H9 (cell line): Measurements from ENCODE around the gene FGFR3. TPM values are rescaled to one million over a fixed set of nuclear protein-coding genes. Genes with fewer than 3 reads are reported as not detected.

Source experiments
- DNase-seq: peaks from one replicate; pipeline ENCODE4 v3.0.0-alpha.2; 2017
- H2AFZ ChIP-seq: one replicate; pipeline ENCODE4 v1.6.1; 2013; ENCODE audit warnings: mild to moderate bottlenecking, low read length, control low read depth, moderate library complexity
- H2AK5ac ChIP-seq: 2 replicates; pipeline ENCODE4 v1.6.1; 2013; ENCODE audit warnings: low read length, control low read depth, mixed read lengths; ENCODE audit not compliant: insufficient read length
- H2BK120ac ChIP-seq: one replicate; pipeline ENCODE4 v1.6.1; 2013; ENCODE audit warnings: low read depth, mild to moderate bottlenecking, low read length, control low read depth, inconsistent platforms; ENCODE audit not compliant: poor library complexity, severe bottlenecking
- H2BK12ac ChIP-seq: 2 replicates; pipeline ENCODE4 v1.6.1; 2013; ENCODE audit warnings: low read length, control low read depth, mixed read lengths, low read depth; ENCODE audit not compliant: insufficient read length
- H2BK15ac ChIP-seq: 2 replicates; pipeline ENCODE4 v1.6.1; 2013; ENCODE audit warnings: low read depth, low read length, control low read depth
- H2BK20ac ChIP-seq: one replicate; pipeline ENCODE4 v1.6.1; 2013; ENCODE audit warnings: low read depth, mild to moderate bottlenecking, low read length, control low read depth, inconsistent platforms; ENCODE audit not compliant: poor library complexity, severe bottlenecking
- H2BK5ac ChIP-seq: 2 replicates; pipeline ENCODE4 v1.6.1; 2013; ENCODE audit warnings: low read length, control low read depth, mixed read lengths; ENCODE audit not compliant: insufficient read length
- H3K14ac ChIP-seq: 2 replicates; pipeline ENCODE4 v1.6.1; 2013; ENCODE audit warnings: low read length, control low read depth; ENCODE audit not compliant: insufficient read depth
- H3K18ac ChIP-seq: 2 replicates; pipeline ENCODE4 v1.6.1; 2013; ENCODE audit warnings: low read depth, mild to moderate bottlenecking, mixed read lengths, low read length, control low read depth; ENCODE audit not compliant: insufficient read length
- H3K23ac ChIP-seq: 2 replicates; pipeline ENCODE4 v1.6.1; 2013; ENCODE audit warnings: low read length, control low read depth, mixed read lengths, low read depth; ENCODE audit not compliant: insufficient read length
- H3K23me2 ChIP-seq: 2 replicates; pipeline ENCODE4 v1.6.1; 2013; ENCODE audit warnings: low read depth, mild to moderate bottlenecking, mixed read lengths, low read length, control low read depth; ENCODE audit not compliant: insufficient read length, poor library complexity, severe bottlenecking
- H3K27ac ChIP-seq: 2 replicates; pipeline ENCODE4 v1.5.1; 2013; ENCODE audit warnings: low read length, control low read depth, mixed read lengths, low read depth; ENCODE audit not compliant: insufficient read length
- H3K27me3 ChIP-seq: 2 replicates; pipeline ENCODE4 v1.6.1; 2013; ENCODE audit warnings: low read length, control low read depth, inconsistent platforms; ENCODE audit not compliant: insufficient read depth
- H3K4ac ChIP-seq: 2 replicates; pipeline ENCODE4 v1.6.1; 2013; ENCODE audit warnings: low read depth, mild to moderate bottlenecking, control low read depth, inconsistent platforms, low read length, moderate library complexity
- H3K4me1 ChIP-seq: 2 replicates; pipeline ENCODE4 v1.6.1; 2013; ENCODE audit warnings: low read length, control low read depth, inconsistent platforms; ENCODE audit not compliant: insufficient read depth
- H3K4me2 ChIP-seq: 2 replicates; pipeline ENCODE4 v1.6.1; 2013; ENCODE audit warnings: low read length, control low read depth, mixed read lengths; ENCODE audit not compliant: insufficient read length, insufficient read depth
- H3K56ac ChIP-seq: 2 replicates; pipeline ENCODE4 v1.6.1; 2013; ENCODE audit warnings: low read depth, mild to moderate bottlenecking, mixed read lengths, low read length, control low read depth; ENCODE audit not compliant: insufficient read length
- H3K79me1 ChIP-seq: 2 replicates; pipeline ENCODE4 v1.6.1; 2013; ENCODE audit warnings: low read depth, mild to moderate bottlenecking, moderate library complexity, low read length, control low read depth, inconsistent platforms; ENCODE audit not compliant: insufficient read depth, poor library complexity, severe bottlenecking
- H3K79me2 ChIP-seq: 2 replicates; pipeline ENCODE4 v1.6.1; 2013; ENCODE audit warnings: low read length, control low read depth, inconsistent platforms; ENCODE audit not compliant: insufficient read depth
- H3K9ac ChIP-seq: 2 replicates; pipeline ENCODE4 v1.6.1; 2013; ENCODE audit warnings: low read length, control low read depth, mixed read lengths; ENCODE audit not compliant: insufficient read length; ENCODE audit errors: extremely low read depth
- H3K9me3 ChIP-seq: one replicate; pipeline ENCODE4 v1.6.1; 2013; ENCODE audit warnings: low read depth, low read length, inconsistent platforms; ENCODE audit not compliant: control insufficient read depth
- H3T11ph ChIP-seq: one replicate; pipeline ENCODE4 v1.6.1; 2013; ENCODE audit warnings: mild to moderate bottlenecking, low read length, control low read depth, inconsistent platforms
- H4K20me1 ChIP-seq: one replicate; pipeline ENCODE4 v1.6.1; 2013; ENCODE audit not compliant: control insufficient read depth, insufficient read length, insufficient read depth
- H4K5ac ChIP-seq: 2 replicates; pipeline ENCODE4 v1.6.1; 2013; ENCODE audit warnings: low read depth, mild to moderate bottlenecking, mixed read lengths, low read length, control low read depth; ENCODE audit not compliant: insufficient read length
- H4K8ac ChIP-seq: replicated peaks from 2 replicates; pipeline ENCODE4 v1.6.1; 2013; ENCODE audit warnings: low read length, control low read depth, mixed read lengths, low read depth; ENCODE audit not compliant: insufficient read length
- H4K91ac ChIP-seq: 2 replicates; pipeline ENCODE4 v1.6.1; 2013; ENCODE audit warnings: low read depth, mild to moderate bottlenecking, moderate library complexity, mixed read lengths, low read length, control low read depth; ENCODE audit not compliant: insufficient read length
- H3K27ac Mint-ChIP-seq, 3 experiments: 2 replicates in 2 of 3; 3 replicates in 1 of 3; pipeline ENCODE4 v1.8.0; 2020 to 2021; ENCODE audit warnings: mixed read lengths in 3 of 3, mild to moderate bottlenecking in 1 of 3, moderate library complexity in 1 of 3
- H3K27me3 Mint-ChIP-seq: 2 replicates; pipeline ENCODE4 v1.8.0; 2021; ENCODE audit warnings: low read depth, mild to moderate bottlenecking, moderate library complexity, mixed read lengths
- H3K36me3 Mint-ChIP-seq, 3 experiments: 2 replicates in 2 of 3; 3 replicates in 1 of 3; pipeline ENCODE4 v1.8.0; 2020 to 2021; ENCODE audit warnings: low read depth in 3 of 3, mixed read lengths in 3 of 3; ENCODE audit not compliant: insufficient read depth in 1 of 3
- H3K4me1 Mint-ChIP-seq, 2 experiments: 2 replicates each; pipeline ENCODE4 v1.8.0; 2020; ENCODE audit warnings: mixed read lengths in 2 of 2
- H3K4me3 Mint-ChIP-seq, 2 experiments: 2 replicates in 1 of 2; 3 replicates in 1 of 2; pipeline ENCODE4 v1.8.0; 2020 to 2021; ENCODE audit warnings: mild to moderate bottlenecking in 2 of 2, mixed read lengths in 2 of 2, moderate library complexity in 1 of 2
- H3K9me3 Mint-ChIP-seq, 2 experiments: 2 replicates in 1 of 2; 3 replicates in 1 of 2; pipeline ENCODE4 v1.8.0; 2020; ENCODE audit warnings: mild to moderate bottlenecking in 2 of 2, mixed read lengths in 2 of 2, moderate library complexity in 1 of 2
- CTCF ChIP-seq: fragments of 200-600 bp; sonication (generic); conservative IDR thresholded peaks from 3 replicates; pipeline ENCODE4 v1.8.0; 2021; ENCODE audit warnings: antibody characterized with exemption, mild to moderate bottlenecking
- WGBS: extraction: QIAGEN DNeasy Blood & Tissue Kit; methylation state at CpG from one replicate; pipeline ENCODE4 v1.1.7; 2013; ENCODE audit warnings: missing lambda C conversion rate, low lambda C conversion rate, mixed read lengths; ENCODE audit not compliant: insufficient read length; ENCODE audit errors: extremely low coverage; 5-methylcytosine and 5-hydroxymethylcytosine counted together
- total RNA-seq: library from RNA; stranded (reverse); gene quantifications from 2 replicates; pipeline ENCODE4 v1.2.1, GENCODE V29; 2021

Gene FGFR3
- total RNA-seq, 1 experiment from 2014 or later: 75.7 TPM

GRCh38 chr4:1775731-1776500, 17.2 kb upstream of the FGFR3 start:
- no peak overlapping the region for H3K4me2 ChIP-seq
- H3K9ac ChIP-seq: no peak overlapping the region
- DNase-seq: no peak
- H3K79me1 ChIP-seq: no peaks in the 10 kb centered on the region
- H3K9me3 Mint-ChIP-seq: no peaks in the 10 kb centered on the region
- H3K23ac ChIP-seq: no peak overlapping the region
- no peak overlapping the region for H2BK12ac ChIP-seq
- no peaks in the 10 kb centered on the region for H3K9me3 ChIP-seq
- no peak overlapping the region for H3K27ac ChIP-seq
- peak overlapping the region; percentile 55; the same call in 1 of the 2 replicates for H3K14ac ChIP-seq
- H2AK5ac ChIP-seq: no peak overlapping the region
- H3K27ac Mint-ChIP-seq: peak overlapping the region in 1 of 3 experiments; percentile 47; a peak in 1 of 7 replicates
- no peaks in the 10 kb centered on the region for H3K27me3 ChIP-seq
- H2BK20ac ChIP-seq: no peak overlapping the region
- H2BK5ac ChIP-seq: no peak overlapping the region
- no peak overlapping the region for H3K56ac ChIP-seq
- H3K4ac ChIP-seq: no peak overlapping the region
- WGBS: no CpG with 5 or more reads among the region's 23 CpGs
- H4K91ac ChIP-seq: no peak overlapping the region
- H4K20me1 ChIP-seq: no peaks in the 10 kb centered on the region
- no peak overlapping the region; the same call in 1 of the 2 replicates for H2BK15ac ChIP-seq
- TF ChIP-seq CTCF: no peak
- H4K8ac ChIP-seq: no peak overlapping the region
- no peak overlapping the region for H4K5ac ChIP-seq
- H2AFZ ChIP-seq: no peak overlapping the region
- no peak overlapping the region for H3T11ph ChIP-seq
- H3K4me1 Mint-ChIP-seq: peaks cover 26 to 40% of the 10 kb centered on the region in 2 experiments
- no peaks in the 10 kb centered on the region for H3K23me2 ChIP-seq
- H3K79me2 ChIP-seq: no peaks in the 10 kb centered on the region
- H3K4me1 ChIP-seq: peaks cover 2% of the 10 kb centered on the region; the same call in 1 of the 2 replicates
- no peaks in the 10 kb centered on the region for H3K36me3 Mint-ChIP-seq
- H2BK120ac ChIP-seq: no peak overlapping the region
- H3K18ac ChIP-seq: no peak overlapping the region
- H3K4me3 Mint-ChIP-seq: no peak overlapping the region
- peaks cover 2% of the 10 kb centered on the region for H3K27me3 Mint-ChIP-seq
